22Rv1 (cell line): Measurements from ENCODE around the gene GRM8.

Experiments
- CTCF ChIP-seq: fragments of 450-650 bp; IDR thresholded peaks from 2 replicates; pipeline ENCODE4 v1.5.1; 2017; ENCODE audit warnings: mild to moderate bottlenecking
- ZFX ChIP-seq: fragments of 450-650 bp; IDR thresholded peaks from 2 replicates; pipeline ENCODE4 v1.6.1; 2017; ENCODE audit warnings: antibody characterized with exemption, borderline replicate concordance

DNA sequence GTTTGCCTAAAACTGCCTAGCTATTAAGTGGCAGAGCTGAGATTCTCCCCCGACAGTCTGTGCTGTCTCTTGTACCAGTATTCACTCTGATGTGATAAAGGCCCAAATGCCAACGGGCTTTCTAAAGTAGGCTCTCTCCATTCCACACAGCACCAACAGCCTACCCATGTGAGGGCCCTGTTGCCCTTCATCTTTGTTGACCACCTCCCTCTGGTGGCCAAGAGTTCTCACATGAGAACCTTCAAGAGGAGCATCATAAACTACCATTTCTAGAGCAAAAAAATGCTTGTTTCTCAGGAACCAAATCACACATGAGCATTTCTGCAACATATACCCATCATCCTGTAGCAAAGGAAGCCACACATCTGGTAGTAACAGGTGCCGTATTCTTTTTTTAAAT, 185.8 kb downstream of the GRM8 start:
- TF ChIP-seq CTCF (peak; percentile 66), ZFX (no peak)
